Right lobe of liver (tissue), 4 donors: Measurements from ENCODE around the gene IGDCC3.

Experiments
- POLR2A ChIP-seq: fragments of 450-650 bp; IDR thresholded peaks from one replicate; pipeline ENCODE4 v1.6.1; 2017; ENCODE audit warnings: antibody characterized with exemption, mild to moderate bottlenecking
- TF ChIP-seq, protein P1 (sequence below), 4 donors: fragments of 200-600 bp in 3 of 4; fragments of 450-650 bp in 1 of 4; IDR thresholded peaks; one replicate each; pipeline versions ENCODE4 v1.5.1 to v1.8.0; 2016 to 2022; ENCODE audit warnings: antibody characterized with exemption in 4 of 4, mild to moderate bottlenecking in 2 of 4
- donor health status: DM: no; HTN: no; CAD: no.
- donor health status: DM: no; HTN: no; CAD: no.
- donor health status: DM: no; HTN: yes; CAD: no.

DNA sequence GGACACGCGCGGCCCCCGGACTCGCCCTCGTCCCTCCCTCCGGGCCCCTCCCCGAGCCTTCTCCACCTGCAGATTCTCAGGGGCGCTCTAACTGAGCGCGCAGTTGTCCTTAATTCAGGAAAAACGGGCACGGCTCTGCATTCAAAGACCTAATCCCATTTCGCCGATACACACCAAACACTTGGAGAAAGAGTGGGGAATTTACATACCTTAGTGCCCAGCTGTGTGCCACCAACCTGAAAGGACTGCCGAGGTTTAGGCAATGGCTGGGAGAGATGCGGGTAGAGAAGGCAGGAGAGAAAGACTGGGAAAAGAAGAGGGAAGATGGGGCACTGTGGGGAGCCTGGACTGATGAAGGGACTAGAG is 21.8 kb downstream of the IGDCC3 start:
- TF ChIP-seq, protein P1, sequence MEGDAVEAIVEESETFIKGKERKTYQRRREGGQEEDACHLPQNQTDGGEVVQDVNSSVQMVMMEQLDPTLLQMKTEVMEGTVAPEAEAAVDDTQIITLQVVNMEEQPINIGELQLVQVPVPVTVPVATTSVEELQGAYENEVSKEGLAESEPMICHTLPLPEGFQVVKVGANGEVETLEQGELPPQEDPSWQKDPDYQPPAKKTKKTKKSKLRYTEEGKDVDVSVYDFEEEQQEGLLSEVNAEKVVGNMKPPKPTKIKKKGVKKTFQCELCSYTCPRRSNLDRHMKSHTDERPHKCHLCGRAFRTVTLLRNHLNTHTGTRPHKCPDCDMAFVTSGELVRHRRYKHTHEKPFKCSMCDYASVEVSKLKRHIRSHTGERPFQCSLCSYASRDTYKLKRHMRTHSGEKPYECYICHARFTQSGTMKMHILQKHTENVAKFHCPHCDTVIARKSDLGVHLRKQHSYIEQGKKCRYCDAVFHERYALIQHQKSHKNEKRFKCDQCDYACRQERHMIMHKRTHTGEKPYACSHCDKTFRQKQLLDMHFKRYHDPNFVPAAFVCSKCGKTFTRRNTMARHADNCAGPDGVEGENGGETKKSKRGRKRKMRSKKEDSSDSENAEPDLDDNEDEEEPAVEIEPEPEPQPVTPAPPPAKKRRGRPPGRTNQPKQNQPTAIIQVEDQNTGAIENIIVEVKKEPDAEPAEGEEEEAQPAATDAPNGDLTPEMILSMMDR (IDR thresholded peaks at IDR 0.05), result no peak
- TF ChIP-seq POLR2A, result no peak
